HG02588 (cell line): ENCODE results near the gene DDN.

Source experiments
- ATAC-seq: cut with Tn5 transposase; IDR thresholded peaks from one replicate; pipeline ENCODE4 v1.9.1; 2021; ENCODE audit warnings: mild to moderate bottlenecking, moderate library complexity; ENCODE audit not compliant: unreplicated experiment

Gene DDN

GRCh38 chr12:49031573-49032161 lies 32.5 kb upstream of the DDN start:
- ATAC-seq, result no peak

GRCh38 chr12:49030714-49031572 lies 31.8 kb upstream of the DDN start:
- no peak for ATAC-seq

GRCh38 chr12:49030119-49030518 lies 30.9 kb upstream of the DDN start:
- no peak for ATAC-seq

- no peak for ATAC-seq
Measured at GRCh38 chr12:49028666-49029275, 29.6 kb upstream of the DDN start.

- ATAC-seq, result no peak
Measured at GRCh38 chr12:49027846-49028555, 28.8 kb upstream of the DDN start.

GRCh38 chr12:49026678-49027480 lies 27.7 kb upstream of the DDN start:
- ATAC-seq, result no peak

GRCh38 chr12:49026101-49026500 lies 26.9 kb upstream of the DDN start:
- no peak for ATAC-seq

GRCh38 chr12:49025463-49025862 lies 26.3 kb upstream of the DDN start:
- no peak for ATAC-seq

- no peak for ATAC-seq
Measured at GRCh38 chr12:49024543-49024942, 25.4 kb upstream of the DDN start.

GRCh38 chr12:49023812-49024211 lies 24.6 kb upstream of the DDN start:
- ATAC-seq, result no peak

GRCh38 chr12:49022558-49023178 lies 23.5 kb upstream of the DDN start:
- no peak for ATAC-seq

- ATAC-seq, result no peak
Measured at GRCh38 chr12:49021292-49021915, 22.2 kb upstream of the DDN start.

GRCh38 chr12:49020441-49020840 lies 21.3 kb upstream of the DDN start:
- ATAC-seq, result no peak

GRCh38 chr12:49019443-49020324 lies 20.5 kb upstream of the DDN start:
- ATAC-seq, result no peak

- ATAC-seq, result peak; percentile 19
Measured at GRCh38 chr12:49019120-49019430, 19.9 kb upstream of the DDN start.

- peak; percentile 86 for ATAC-seq
Measured at GRCh38 chr12:49018261-49019119, 19.3 kb upstream of the DDN start, which contains the start of gene PRKAG1. Gene PRKAG1, minus strand, starts transcription at chr12:49018776. Its CDS starts 36 bp downstream, at chr12:49018740.

GRCh38 chr12:49017891-49018260 lies 18.7 kb upstream of the DDN start:
- peak; percentile 14 for ATAC-seq

GRCh38 chr12:49015196-49015595 lies 16.0 kb upstream of the DDN start:
- no peak for ATAC-seq
